GM21619 (cell line): ENCODE data around the gene HECTD1.
A peak's percentile ranks its signal among the peaks of the same experiment; 100 is the strongest.

ENCODE experiments used
- ATAC-seq: cut with Tn5 transposase; IDR thresholded peaks from one replicate; pipeline ENCODE4 v1.9.1; 2021; ENCODE audit not compliant: unreplicated experiment

The HECTD1 gene

DNA sequence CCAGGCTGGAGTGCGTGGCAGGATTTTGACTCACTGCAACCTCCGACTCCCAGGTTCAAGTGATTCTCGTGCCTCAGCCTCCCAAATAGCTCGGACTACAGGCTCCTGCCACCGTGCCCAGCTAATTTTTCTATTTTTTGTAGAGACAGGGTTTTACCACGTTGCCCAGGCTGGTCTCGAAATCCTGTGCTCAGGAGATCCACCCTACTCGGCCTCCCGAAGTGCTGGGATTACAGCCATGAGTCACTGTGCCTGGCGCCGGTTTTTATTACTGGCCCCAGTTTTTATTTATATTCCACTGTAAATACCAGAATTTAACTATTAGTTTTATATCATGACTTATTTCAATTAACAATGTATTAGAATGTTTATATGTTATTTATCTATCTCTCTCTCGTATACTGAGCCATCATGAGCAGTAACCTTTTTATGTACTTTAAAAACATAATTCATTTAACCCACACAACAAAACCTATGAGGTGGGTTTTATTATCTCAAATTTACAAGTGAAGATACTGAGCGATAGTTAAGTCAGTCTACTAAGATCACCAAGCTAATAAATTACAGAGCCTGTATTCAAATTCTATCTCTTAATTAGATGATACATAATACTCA lies 47.8 kb downstream of the HECTD1 start:
- no peak for ATAC-seq

DNA sequence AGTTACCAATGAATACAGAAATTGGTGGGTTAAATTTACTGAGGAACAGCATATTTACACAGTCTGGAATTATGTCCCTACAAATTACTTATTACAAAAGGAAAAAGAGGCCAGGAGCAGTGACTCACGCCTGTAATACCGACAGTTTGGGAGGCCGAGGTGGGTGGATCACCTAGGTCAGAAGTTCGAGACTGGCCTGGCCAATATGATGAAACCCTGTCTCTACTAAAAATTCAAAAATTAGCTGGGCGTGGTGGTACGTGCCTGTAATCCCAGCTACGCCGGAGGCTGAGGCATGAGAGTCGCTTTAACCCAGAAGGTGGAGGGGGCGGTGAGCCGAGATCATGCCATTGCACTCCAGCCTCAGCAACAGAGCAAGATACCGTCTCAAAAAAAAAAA lies 52.6 kb downstream of the HECTD1 start:
- ATAC-seq: no peak

DNA sequence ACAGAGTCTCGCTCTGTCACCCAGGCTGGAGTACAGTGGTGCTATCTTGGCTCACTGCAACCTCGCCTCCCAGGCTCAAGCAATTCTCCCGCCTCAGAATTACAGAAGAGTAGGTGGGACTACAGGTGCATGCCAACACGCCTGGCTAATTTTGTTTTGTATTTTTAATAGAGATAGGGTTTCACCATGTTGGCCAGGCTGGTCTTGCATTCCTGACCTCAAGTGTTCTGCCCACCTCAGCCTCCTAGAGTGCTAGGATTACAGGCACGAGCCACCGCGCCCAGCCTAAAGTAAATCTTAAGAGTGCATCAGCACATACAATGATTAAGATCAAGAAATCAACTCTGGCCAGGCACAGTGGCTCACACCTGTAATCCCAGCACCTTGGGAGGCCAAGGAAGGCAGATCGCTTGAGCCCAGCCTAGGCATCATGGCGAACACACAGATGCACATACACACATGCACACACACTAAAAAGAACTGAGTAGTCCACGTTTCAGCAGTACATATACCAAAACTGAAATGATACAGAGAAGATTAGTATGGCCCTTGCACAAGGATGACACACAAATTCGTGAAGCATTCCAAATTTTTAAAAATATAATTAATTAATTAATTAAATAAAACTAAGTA lies 65.0 kb downstream of the HECTD1 start:
- ATAC-seq: no peak

DNA sequence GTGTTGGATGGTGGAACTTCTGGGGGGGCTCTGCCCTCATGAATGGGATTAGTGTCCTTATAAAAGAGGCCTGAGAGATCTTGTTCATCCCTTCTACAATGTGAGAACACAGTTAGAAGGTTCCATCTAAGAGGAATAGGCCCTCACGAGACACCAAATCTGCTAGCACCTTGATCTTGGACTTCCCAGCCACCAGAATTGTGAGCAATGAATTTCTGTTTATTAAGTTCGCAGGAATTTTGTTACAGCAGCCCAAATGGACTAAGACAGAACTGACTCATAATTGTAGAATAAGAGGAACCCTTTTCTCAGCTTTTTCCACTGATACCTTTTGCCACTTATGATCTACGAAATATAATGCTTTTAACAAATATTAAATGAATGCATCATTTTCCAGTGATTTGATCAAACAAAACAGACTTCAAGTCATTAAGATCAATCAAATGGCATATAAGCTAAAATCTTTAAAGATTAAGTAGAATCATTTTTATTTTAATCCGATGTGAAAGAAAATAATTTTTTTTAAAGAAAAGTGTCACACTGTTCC lies 68.2 kb downstream of the HECTD1 start:
- no peak for ATAC-seq

DNA sequence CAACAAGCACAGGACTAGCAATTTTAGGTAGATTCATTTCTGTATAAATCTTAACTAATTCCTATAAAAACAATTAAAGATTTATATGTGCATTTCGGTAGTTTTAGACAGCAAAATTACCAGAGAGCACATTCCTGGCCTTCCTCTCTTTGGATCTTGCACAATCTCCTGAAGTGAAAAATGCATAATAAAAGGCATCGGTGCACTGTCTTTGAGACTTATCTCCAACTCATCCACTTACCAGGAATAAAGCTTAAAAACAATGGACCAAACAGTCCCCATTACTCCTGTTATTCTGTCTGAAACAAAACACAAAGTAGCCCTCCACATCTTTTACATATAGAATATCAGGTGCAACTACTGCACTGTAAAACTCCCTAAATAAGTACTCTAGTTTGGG lies 69.3 kb downstream of the HECTD1 start:
- no peak for ATAC-seq

DNA sequence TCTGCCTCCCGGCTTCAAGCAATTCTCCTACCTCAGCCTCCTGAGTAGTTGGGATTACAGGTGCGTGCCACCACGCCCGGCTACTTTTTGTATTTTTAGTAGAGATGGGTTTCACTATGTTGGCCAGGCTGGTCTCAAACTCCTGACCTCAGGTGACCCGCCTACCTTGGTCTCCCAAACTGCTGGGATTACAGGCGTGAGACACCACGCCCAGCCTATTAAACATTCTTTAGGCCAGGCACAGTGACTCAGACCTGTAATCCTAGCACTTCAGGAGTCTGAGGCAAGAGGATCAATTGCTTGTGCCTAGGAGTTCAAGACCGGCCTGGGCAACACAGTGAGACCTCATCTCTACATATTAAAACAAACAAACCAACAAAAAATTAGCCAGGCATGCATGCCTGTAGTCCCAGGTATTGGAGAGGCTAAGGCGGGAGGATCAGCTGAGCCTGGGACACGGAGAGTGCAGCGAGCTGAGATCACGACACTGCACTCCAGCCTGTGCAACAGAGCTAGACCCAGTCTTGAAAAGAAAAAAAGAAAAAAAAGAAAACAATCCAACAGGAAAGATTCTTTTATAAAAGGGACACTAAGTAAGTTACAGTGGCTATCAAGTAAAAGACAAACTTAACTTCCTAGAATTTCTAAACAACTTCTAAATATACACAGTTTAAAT lies 70.2 kb downstream of the HECTD1 start:
- no peak for ATAC-seq

DNA sequence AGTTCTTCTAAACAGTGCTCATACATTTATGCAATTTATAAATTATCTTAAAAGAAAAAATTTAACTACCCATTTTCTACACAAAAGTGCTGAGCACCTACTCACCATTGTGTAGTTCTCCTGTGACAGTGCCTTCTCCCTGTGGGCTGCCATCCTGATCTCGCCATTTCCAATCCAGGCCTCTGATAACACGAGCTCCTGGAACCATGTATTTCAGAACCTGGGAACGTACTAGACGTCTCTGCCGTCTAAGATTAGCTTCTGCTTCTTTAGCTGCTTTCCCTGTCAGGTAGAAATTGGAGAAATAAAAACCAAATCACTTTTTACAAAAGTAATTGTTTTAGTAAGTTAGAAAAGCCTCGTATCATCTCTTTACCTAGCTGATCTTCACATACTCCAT lies 74.5 kb downstream of the HECTD1 start:
- no peak for ATAC-seq

DNA sequence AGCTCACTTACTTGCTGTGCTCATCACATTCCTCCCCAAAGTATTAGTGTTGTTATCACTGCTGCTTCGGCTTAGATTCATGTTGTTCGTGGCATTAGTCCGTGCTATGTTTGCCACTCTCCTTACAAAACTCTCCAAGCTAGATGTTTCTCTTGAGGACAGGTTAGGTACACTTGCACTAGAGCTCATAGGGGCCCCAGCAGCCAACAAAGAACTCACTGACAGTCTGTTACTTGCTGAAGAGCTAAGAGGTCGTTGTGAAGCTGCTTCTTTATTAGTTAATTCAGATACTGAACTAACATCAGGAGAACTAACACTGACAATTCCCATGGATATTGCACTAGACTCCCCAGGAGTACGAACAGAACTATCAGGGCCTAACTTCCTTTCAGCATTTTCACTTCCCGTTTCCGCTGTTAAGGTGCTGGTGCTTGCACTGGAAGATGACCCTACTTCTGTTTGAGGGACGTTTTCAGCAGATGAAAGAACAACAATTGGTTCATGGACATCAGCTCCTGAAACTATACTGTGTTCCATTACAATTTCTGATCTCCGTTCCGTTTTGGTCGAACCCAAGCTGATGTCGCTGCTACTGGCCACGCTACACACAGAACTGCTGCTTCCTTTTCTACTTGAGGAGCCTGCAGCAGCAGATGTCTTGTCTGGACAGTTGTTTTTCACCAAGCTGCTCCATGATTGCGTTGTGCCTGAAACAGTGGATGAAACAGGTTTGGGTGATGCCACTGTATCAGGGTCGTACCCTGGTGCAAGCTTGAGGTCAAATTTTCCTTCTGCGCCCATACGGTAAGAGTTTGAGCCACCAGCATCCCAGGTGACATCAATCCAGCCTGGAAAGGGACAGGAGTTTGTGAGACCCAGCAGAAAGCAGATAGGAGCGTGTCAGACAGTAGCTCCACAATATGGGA lies 78.7 kb downstream of the HECTD1 start:
- ATAC-seq: no peak

DNA sequence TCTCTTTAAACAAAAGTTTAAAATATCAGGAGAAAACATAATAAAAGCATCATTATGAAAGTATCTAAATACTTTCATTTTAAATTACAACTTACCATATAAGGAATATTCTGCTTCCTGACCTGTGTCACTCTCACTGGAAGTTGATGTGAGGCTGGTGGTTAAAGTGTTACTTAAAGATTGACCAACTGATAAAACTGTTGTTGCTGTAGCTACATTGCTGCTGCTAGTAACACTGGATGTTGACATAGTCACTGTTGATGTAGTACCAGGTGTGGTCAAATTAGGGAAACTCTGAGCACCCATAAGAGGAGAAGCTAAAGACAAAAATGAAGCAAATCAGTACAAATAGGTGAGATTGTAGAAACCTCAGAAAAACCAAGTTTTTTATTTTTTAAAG lies 79.9 kb downstream of the HECTD1 start:
- peak; percentile 82 for ATAC-seq

DNA sequence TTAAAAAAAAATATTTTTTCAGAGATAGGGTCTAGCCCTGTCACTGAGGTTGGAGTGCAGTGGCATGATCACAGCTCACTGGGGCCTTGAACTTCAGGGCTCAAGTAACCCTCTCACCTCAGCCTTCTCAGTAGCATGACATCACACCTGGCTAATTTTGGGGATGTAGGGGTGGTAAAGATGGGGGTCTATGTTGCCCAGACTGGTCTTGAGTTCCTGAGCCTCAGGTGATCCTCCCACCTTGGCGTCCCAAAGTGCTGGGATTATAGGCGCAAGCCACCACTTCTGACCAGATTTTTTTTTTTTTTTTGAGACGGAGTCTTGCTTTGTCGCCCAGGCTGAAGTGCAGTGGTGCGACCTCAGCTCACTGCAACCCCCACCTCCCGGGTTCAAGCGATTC lies 80.9 kb downstream of the HECTD1 start:
- no peak for ATAC-seq

DNA sequence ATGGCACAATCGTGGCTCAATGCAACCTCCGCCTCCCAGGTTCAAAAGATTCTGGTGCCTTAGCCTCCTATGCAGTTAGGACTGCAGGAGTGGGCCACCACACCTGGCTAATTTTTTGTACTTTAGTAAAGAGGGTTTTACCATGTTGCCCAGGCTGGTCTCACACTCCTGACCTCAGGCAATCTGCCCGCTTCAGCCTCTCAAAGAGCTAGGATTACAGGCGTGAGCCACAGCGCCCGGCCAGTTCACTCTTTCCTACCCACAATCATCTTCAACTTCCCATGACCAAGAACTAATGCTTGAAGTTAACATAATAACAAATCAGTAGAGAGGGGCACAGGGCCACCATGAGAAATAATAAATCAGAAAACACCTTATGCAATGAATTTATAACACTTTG lies 82.4 kb downstream of the HECTD1 start:
- no peak for ATAC-seq

DNA sequence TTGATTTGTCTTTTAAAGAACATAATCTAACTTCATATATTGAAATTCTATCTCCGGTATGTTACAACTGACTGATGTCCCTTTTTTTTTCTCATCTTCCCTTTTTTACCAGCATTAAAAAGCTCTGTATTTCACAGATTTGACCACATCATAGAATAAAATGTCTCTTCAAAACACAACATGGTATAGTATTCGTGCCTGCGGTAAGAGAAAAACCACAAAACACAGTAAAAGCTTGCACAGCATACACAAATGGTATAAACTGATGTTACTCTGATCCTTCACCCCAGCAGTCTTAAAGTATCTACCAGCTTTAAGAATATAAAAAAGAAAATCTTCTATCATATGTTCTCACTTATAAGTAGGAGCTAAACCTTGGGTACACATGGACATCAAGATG lies 83.4 kb downstream of the HECTD1 start:
- ATAC-seq: no peak

DNA sequence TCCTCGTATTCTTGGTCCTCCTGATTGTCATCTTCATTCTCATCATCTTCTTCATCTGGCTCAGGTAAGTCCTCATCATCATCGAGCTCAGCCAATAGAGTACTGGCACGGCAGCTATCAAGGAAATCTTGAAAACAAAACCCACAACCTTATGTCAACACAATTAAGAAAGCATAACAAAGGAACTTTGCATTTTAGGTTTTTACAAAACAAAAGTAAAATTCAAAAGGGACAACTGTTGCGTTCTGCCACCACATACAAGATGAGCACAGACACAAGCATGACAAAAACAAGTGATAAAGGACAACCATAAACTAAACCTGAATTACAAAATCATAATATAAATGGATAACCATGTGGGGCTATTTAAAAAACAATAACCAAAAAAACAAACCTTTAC lies 84.7 kb downstream of the HECTD1 start:
- ATAC-seq: no peak

DNA sequence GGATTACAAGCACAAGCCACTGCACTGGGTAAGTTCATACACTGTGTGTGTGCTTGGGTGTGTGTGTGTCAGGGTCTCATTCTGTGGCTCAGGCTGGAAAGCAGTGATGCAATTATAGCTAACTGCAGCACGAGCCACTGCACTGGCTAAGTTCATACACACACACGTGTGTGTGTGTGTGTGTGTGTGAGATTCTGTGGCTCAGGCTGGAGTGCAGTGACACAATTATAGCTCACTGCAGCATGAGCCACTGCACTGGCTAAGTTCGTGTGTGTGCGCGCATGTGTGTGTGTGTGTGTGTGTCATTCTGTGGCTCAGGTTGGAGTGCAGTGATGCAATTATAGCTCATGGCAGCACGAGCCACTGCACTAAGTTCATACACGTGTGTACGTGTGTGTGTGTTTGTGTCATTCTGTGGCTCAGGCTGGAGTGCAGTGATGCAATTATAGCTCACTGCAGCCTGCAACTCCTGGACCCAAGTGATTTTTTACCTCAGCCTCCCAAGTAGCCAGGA lies 85.4 kb downstream of the HECTD1 start:
- no peak for ATAC-seq

DNA sequence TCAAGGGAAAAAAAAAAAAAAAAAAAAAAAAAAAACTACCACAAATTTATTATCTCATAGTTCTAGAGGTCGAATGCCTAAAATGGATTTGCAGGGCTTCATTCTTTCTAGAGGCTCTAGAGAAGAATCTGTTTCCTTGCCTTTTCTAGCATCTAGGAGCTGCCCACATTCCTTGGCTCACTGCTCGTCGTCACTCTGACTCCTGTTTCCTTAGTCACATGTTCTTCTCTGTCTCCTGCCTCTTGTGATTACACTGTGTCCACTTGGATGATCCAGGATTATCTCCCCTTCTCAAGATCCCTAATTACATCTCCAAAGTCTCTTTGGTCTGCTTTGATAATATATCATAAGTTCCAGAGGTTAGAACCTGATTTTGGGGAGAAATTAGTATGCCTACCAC lies 88.7 kb downstream of the HECTD1 start:
- ATAC-seq: no peak

DNA sequence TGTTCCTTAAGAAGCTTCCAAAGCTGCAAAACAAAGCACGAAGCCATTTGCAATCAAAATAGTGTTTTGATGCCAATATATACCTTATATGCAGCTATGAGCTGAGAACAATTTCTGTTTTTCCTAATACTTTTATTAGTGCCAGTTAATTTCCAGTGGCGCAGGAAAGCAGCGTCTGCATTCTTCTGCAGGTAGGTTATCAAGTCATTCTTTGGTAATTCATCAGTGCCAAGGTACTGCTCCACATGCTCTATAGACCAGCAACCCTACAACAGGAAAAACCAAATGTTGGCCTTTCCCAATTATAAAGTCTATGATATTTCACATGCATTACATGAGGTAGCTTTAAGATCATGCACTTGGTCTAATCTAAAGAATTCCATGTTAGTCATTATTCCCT lies 93.8 kb downstream of the HECTD1 start:
- no peak for ATAC-seq

DNA sequence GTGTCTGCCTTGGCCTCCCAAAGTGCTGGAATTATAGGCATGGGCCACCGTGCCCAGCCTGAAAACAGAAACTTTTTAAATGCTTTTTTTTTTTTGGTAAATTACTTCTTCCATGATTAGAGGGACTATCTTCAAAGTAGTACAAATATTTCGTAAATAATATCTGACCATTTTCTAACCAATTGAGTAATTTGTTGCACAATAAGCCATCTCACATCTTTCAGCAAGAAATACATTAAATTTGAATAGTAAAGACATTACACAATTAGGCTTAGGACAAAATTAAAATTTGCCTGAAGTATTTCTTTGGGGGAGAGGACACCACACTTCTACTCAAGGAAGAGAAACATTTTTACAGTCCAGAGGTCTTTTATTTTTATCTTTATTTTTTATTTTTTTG lies 96.7 kb downstream of the HECTD1 start:
- no peak for ATAC-seq

DNA sequence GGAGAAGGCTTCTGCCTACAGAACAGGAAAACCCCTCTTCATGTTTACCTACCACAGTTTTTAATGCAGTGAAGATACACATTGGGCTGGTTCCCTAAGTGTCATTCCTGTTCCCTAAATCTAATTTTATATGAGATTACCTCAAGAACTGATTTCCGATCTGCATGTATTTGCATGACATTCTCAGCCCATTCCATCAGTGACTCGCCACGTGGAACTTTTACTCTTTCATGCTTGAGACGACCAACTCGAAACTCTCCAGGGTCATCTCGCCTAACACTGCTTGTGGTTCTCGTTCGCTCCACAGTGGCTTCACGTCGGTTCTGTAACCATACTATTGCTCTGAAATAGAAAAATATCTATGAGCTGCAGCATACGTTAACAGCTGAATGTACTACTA lies 98.3 kb downstream of the HECTD1 start:
- ATAC-seq: no peak

DNA sequence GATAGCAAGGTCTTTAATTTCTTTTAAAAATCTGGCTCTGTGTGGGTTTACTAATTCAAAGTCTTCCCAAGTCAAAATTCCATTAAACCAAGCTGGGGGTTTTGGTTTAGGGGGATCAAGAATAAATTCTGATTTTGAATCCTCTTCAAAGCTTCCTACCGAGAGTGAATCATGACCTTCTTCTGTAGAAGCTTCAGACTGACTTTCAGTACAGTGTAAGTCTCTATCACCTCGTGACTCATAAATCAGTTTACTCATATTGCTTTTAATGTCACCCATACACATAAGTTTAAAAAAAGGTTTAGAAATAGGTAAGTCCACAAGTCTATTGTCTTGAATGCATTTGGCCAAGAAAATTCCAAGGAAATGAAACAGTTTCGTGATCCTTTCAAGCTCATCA lies 100.8 kb downstream of the HECTD1 start:
- no peak for ATAC-seq

DNA sequence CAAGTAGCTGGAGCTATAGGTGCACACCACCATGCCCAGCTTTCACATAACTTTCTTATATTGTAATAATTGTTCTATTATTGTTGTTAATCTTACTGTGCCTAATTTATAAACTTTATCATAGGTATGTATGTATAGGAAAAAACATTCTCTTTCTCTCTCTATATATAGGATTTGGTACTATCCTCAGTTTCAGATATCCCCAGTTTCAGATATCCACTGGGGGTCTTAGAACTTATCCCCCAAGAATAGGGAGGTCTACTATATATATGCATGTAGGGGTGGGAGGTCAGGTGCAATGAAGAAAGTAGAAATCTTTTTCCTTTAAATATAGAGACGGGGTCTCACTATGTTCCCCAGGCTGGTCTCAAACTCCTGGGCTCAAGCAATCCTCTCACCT lies 110.5 kb downstream of the HECTD1 start:
- no peak for ATAC-seq

DNA sequence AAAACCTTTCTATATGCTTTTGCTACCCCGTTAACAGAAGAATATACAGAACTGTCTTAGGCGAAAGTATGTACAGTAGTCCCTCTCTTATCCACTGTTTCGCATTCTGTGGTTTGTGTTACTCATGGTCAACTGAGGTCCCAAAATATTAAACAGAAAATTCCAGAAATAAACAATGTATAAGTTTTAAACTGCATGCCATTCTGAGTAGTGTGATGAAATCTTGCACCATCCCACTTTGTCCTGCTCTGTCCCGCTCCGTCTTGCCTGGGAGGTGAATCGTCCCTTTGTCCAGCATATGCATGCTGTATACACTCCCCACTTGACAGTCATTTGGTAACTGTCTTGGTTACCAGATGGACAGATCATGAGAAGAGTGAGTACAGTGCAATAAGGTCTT lies 111.3 kb downstream of the HECTD1 start:
- ATAC-seq: no peak
